H9 (cell line): ENCODE results near the gene KIF19. TPM values are rescaled to one million over a fixed set of nuclear protein-coding genes. Genes with fewer than 3 reads are reported as not detected.

ENCODE experiments used
- DNase-seq: peaks from one replicate; pipeline ENCODE4 v3.0.0-alpha.2; 2017
- H2AFZ ChIP-seq: one replicate; pipeline ENCODE4 v1.6.1; 2013; ENCODE audit warnings: mild to moderate bottlenecking, low read length, control low read depth, moderate library complexity
- H2AK5ac ChIP-seq: 2 replicates; pipeline ENCODE4 v1.6.1; 2013; ENCODE audit warnings: low read length, control low read depth, mixed read lengths; ENCODE audit not compliant: insufficient read length
- H2BK120ac ChIP-seq: one replicate; pipeline ENCODE4 v1.6.1; 2013; ENCODE audit warnings: low read depth, mild to moderate bottlenecking, low read length, control low read depth, inconsistent platforms; ENCODE audit not compliant: poor library complexity, severe bottlenecking
- H2BK12ac ChIP-seq: 2 replicates; pipeline ENCODE4 v1.6.1; 2013; ENCODE audit warnings: low read length, control low read depth, mixed read lengths, low read depth; ENCODE audit not compliant: insufficient read length
- H2BK15ac ChIP-seq: 2 replicates; pipeline ENCODE4 v1.6.1; 2013; ENCODE audit warnings: low read depth, low read length, control low read depth
- H2BK20ac ChIP-seq: one replicate; pipeline ENCODE4 v1.6.1; 2013; ENCODE audit warnings: low read depth, mild to moderate bottlenecking, low read length, control low read depth, inconsistent platforms; ENCODE audit not compliant: poor library complexity, severe bottlenecking
- H2BK5ac ChIP-seq: 2 replicates; pipeline ENCODE4 v1.6.1; 2013; ENCODE audit warnings: low read length, control low read depth, mixed read lengths; ENCODE audit not compliant: insufficient read length
- H3K14ac ChIP-seq: 2 replicates; pipeline ENCODE4 v1.6.1; 2013; ENCODE audit warnings: low read length, control low read depth; ENCODE audit not compliant: insufficient read depth
- H3K18ac ChIP-seq: 2 replicates; pipeline ENCODE4 v1.6.1; 2013; ENCODE audit warnings: low read depth, mild to moderate bottlenecking, mixed read lengths, low read length, control low read depth; ENCODE audit not compliant: insufficient read length
- H3K23ac ChIP-seq: 2 replicates; pipeline ENCODE4 v1.6.1; 2013; ENCODE audit warnings: low read length, control low read depth, mixed read lengths, low read depth; ENCODE audit not compliant: insufficient read length
- H3K23me2 ChIP-seq: 2 replicates; pipeline ENCODE4 v1.6.1; 2013; ENCODE audit warnings: low read depth, mild to moderate bottlenecking, mixed read lengths, low read length, control low read depth; ENCODE audit not compliant: insufficient read length, poor library complexity, severe bottlenecking
- H3K27ac ChIP-seq: 2 replicates; pipeline ENCODE4 v1.5.1; 2013; ENCODE audit warnings: low read length, control low read depth, mixed read lengths, low read depth; ENCODE audit not compliant: insufficient read length
- H3K27me3 ChIP-seq: 2 replicates; pipeline ENCODE4 v1.6.1; 2013; ENCODE audit warnings: low read length, control low read depth, inconsistent platforms; ENCODE audit not compliant: insufficient read depth
- H3K4ac ChIP-seq: 2 replicates; pipeline ENCODE4 v1.6.1; 2013; ENCODE audit warnings: low read depth, mild to moderate bottlenecking, control low read depth, inconsistent platforms, low read length, moderate library complexity
- H3K4me1 ChIP-seq: 2 replicates; pipeline ENCODE4 v1.6.1; 2013; ENCODE audit warnings: low read length, control low read depth, inconsistent platforms; ENCODE audit not compliant: insufficient read depth
- H3K4me2 ChIP-seq: 2 replicates; pipeline ENCODE4 v1.6.1; 2013; ENCODE audit warnings: low read length, control low read depth, mixed read lengths; ENCODE audit not compliant: insufficient read length, insufficient read depth
- H3K56ac ChIP-seq: 2 replicates; pipeline ENCODE4 v1.6.1; 2013; ENCODE audit warnings: low read depth, mild to moderate bottlenecking, mixed read lengths, low read length, control low read depth; ENCODE audit not compliant: insufficient read length
- H3K79me1 ChIP-seq: 2 replicates; pipeline ENCODE4 v1.6.1; 2013; ENCODE audit warnings: low read depth, mild to moderate bottlenecking, moderate library complexity, low read length, control low read depth, inconsistent platforms; ENCODE audit not compliant: insufficient read depth, poor library complexity, severe bottlenecking
- H3K79me2 ChIP-seq: 2 replicates; pipeline ENCODE4 v1.6.1; 2013; ENCODE audit warnings: low read length, control low read depth, inconsistent platforms; ENCODE audit not compliant: insufficient read depth
- H3K9ac ChIP-seq: 2 replicates; pipeline ENCODE4 v1.6.1; 2013; ENCODE audit warnings: low read length, control low read depth, mixed read lengths; ENCODE audit not compliant: insufficient read length; ENCODE audit errors: extremely low read depth
- H3K9me3 ChIP-seq: one replicate; pipeline ENCODE4 v1.6.1; 2013; ENCODE audit warnings: low read depth, low read length, inconsistent platforms; ENCODE audit not compliant: control insufficient read depth
- H3T11ph ChIP-seq: one replicate; pipeline ENCODE4 v1.6.1; 2013; ENCODE audit warnings: mild to moderate bottlenecking, low read length, control low read depth, inconsistent platforms
- H4K20me1 ChIP-seq: one replicate; pipeline ENCODE4 v1.6.1; 2013; ENCODE audit not compliant: control insufficient read depth, insufficient read length, insufficient read depth
- H4K5ac ChIP-seq: 2 replicates; pipeline ENCODE4 v1.6.1; 2013; ENCODE audit warnings: low read depth, mild to moderate bottlenecking, mixed read lengths, low read length, control low read depth; ENCODE audit not compliant: insufficient read length
- H4K8ac ChIP-seq: replicated peaks from 2 replicates; pipeline ENCODE4 v1.6.1; 2013; ENCODE audit warnings: low read length, control low read depth, mixed read lengths, low read depth; ENCODE audit not compliant: insufficient read length
- H4K91ac ChIP-seq: 2 replicates; pipeline ENCODE4 v1.6.1; 2013; ENCODE audit warnings: low read depth, mild to moderate bottlenecking, moderate library complexity, mixed read lengths, low read length, control low read depth; ENCODE audit not compliant: insufficient read length
- H3K27ac Mint-ChIP-seq, 3 experiments: 2 replicates in 2 of 3; 3 replicates in 1 of 3; pipeline ENCODE4 v1.8.0; 2020 to 2021; ENCODE audit warnings: mixed read lengths in 3 of 3, mild to moderate bottlenecking in 1 of 3, moderate library complexity in 1 of 3
- H3K27me3 Mint-ChIP-seq: 2 replicates; pipeline ENCODE4 v1.8.0; 2021; ENCODE audit warnings: low read depth, mild to moderate bottlenecking, moderate library complexity, mixed read lengths
- H3K36me3 Mint-ChIP-seq, 3 experiments: 2 replicates in 2 of 3; 3 replicates in 1 of 3; pipeline ENCODE4 v1.8.0; 2020 to 2021; ENCODE audit warnings: low read depth in 3 of 3, mixed read lengths in 3 of 3; ENCODE audit not compliant: insufficient read depth in 1 of 3
- H3K4me1 Mint-ChIP-seq, 2 experiments: 2 replicates each; pipeline ENCODE4 v1.8.0; 2020; ENCODE audit warnings: mixed read lengths in 2 of 2
- H3K4me3 Mint-ChIP-seq, 2 experiments: 2 replicates in 1 of 2; 3 replicates in 1 of 2; pipeline ENCODE4 v1.8.0; 2020 to 2021; ENCODE audit warnings: mild to moderate bottlenecking in 2 of 2, mixed read lengths in 2 of 2, moderate library complexity in 1 of 2
- H3K9me3 Mint-ChIP-seq, 2 experiments: 2 replicates in 1 of 2; 3 replicates in 1 of 2; pipeline ENCODE4 v1.8.0; 2020; ENCODE audit warnings: mild to moderate bottlenecking in 2 of 2, mixed read lengths in 2 of 2, moderate library complexity in 1 of 2
- CTCF ChIP-seq: fragments of 200-600 bp; sonication (generic); conservative IDR thresholded peaks from 3 replicates; pipeline ENCODE4 v1.8.0; 2021; ENCODE audit warnings: antibody characterized with exemption, mild to moderate bottlenecking
- WGBS: extraction: QIAGEN DNeasy Blood & Tissue Kit; methylation state at CpG from one replicate; pipeline ENCODE4 v1.1.7; 2013; ENCODE audit warnings: missing lambda C conversion rate, low lambda C conversion rate, mixed read lengths; ENCODE audit not compliant: insufficient read length; ENCODE audit errors: extremely low coverage; 5-methylcytosine and 5-hydroxymethylcytosine counted together
- total RNA-seq: library from RNA; stranded (reverse); gene quantifications from 2 replicates; pipeline ENCODE4 v1.2.1, GENCODE V29; 2021

KIF19 gene
- total RNA-seq, 1 experiment from 2014 or later: 0.13 TPM

- Histone ChIP-seq H3K79me1 (no peaks in the 10 kb centered on the region), H3K79me2 (no peaks in the 10 kb centered on the region), H4K20me1 (no peaks in the 10 kb centered on the region), H4K8ac (no peak overlapping the region), H2BK12ac (no peak overlapping the region), H4K91ac (no peak overlapping the region), H3K23me2 (peaks cover 2% of the 10 kb centered on the region), H2BK20ac (no peak overlapping the region), H2AFZ (no peak overlapping the region), H2BK15ac (no peak overlapping the region), H3T11ph (no peak overlapping the region), H3K56ac (no peak overlapping the region), H4K5ac (no peak overlapping the region), H3K27ac (no peak overlapping the region), H3K18ac (no peak overlapping the region), H2BK5ac (no peak overlapping the region), H3K4me1 (no peaks in the 10 kb centered on the region), H3K14ac (no peak overlapping the region), H2BK120ac (no peak overlapping the region), H3K4me2 (no peak overlapping the region), H3K4ac (no peak overlapping the region), H3K27me3 (no peaks in the 10 kb centered on the region), H3K9ac (no peak overlapping the region), H3K23ac (no peak overlapping the region), H2AK5ac (no peak overlapping the region), H3K9me3 (no peaks in the 10 kb centered on the region)
- Mint-ChIP-seq H3K4me1 (peaks cover 2 to 10% of the 10 kb centered on the region in 2 experiments; a peak in 2 of 4 replicates), H3K9me3 (peaks cover 0 to 4% of the 10 kb centered on the region in 2 experiments; a peak in 1 of 5 replicates), H3K4me3 (no peak overlapping the region), H3K27me3 (peaks cover 4% of the 10 kb centered on the region), H3K27ac (no peak overlapping the region), H3K36me3 (no peaks in the 10 kb centered on the region; a peak in 1 of 7 replicates)
- no peak for TF ChIP-seq CTCF
- no peak for DNase-seq
- no CpG with 5 or more reads among the region's 4 CpGs for WGBS
These were observed 70.5 kb downstream of the KIF19 start for GRCh38 chr17:74396567-74396966.
